Astrocyte (in vitro differentiated cells and primary cell): ENCODE measurements around the gene CHN1. TPM values are rescaled to one million over a fixed set of nuclear protein-coding genes. Genes with fewer than 3 reads are reported as not detected.

Source experiments
- DNase-seq: peaks from one replicate; pipeline ENCODE4 v3.0.0-alpha.2; 2010; ENCODE audit warnings: low read depth
- FAIRE-seq: peaks from 2 replicates; lab custom pipeline; 2011; peaks lifted over from hg19 to GRCh38; lab: Jason Lieb, UNC
- H2AFZ ChIP-seq: 2 replicates; pipeline ENCODE4 v1.6.0; 2012; ENCODE audit warnings: low read depth, low read length, inconsistent platforms
- H3K27ac ChIP-seq: 2 replicates; pipeline ENCODE4 v1.5.1; 2011; ENCODE audit warnings: low read depth, low read length, inconsistent platforms
- H3K27me3 ChIP-seq: 2 replicates; pipeline ENCODE4 v1.6.0; 2011; ENCODE audit warnings: low read length, inconsistent platforms; ENCODE audit not compliant: insufficient read depth
- H3K36me3 ChIP-seq: 2 replicates; pipeline ENCODE4 v1.5.1; 2011; ENCODE audit warnings: low read length, inconsistent platforms; ENCODE audit not compliant: insufficient read depth
- H3K4me1 ChIP-seq: 2 replicates; pipeline ENCODE4 v1.5.1; 2011; ENCODE audit warnings: low read length, inconsistent platforms; ENCODE audit not compliant: insufficient read depth
- H3K4me2 ChIP-seq: 2 replicates; pipeline ENCODE4 v1.6.0; 2012; ENCODE audit warnings: low read length, inconsistent platforms
- H3K4me3 ChIP-seq: 2 replicates; pipeline ENCODE4 v1.5.1; 2011; ENCODE audit warnings: low read depth, mild to moderate bottlenecking, low read length, inconsistent platforms; ENCODE audit not compliant: insufficient read depth
- H3K79me2 ChIP-seq: 2 replicates; pipeline ENCODE4 v1.6.0; 2012; ENCODE audit warnings: mild to moderate bottlenecking, low read length, inconsistent platforms; ENCODE audit not compliant: insufficient read depth
- H3K9ac ChIP-seq: 2 replicates; pipeline ENCODE4 v1.6.0; 2012; ENCODE audit warnings: mild to moderate bottlenecking, low read length, inconsistent platforms
- H3K9me3 ChIP-seq: 2 replicates; pipeline ENCODE4 v1.5.1; 2012; ENCODE audit warnings: low read depth, mild to moderate bottlenecking, low read length, inconsistent platforms; ENCODE audit not compliant: insufficient read depth
- H4K20me1 ChIP-seq: 2 replicates; pipeline ENCODE4 v1.6.0; 2012; ENCODE audit warnings: low read length, inconsistent platforms; ENCODE audit not compliant: insufficient read depth
- H3K27ac Mint-ChIP-seq: one replicate; pipeline ENCODE4 v1.8.0; 2021; ENCODE audit warnings: mild to moderate bottlenecking, mixed read lengths; ENCODE audit not compliant: unreplicated experiment
- H3K27me3 Mint-ChIP-seq: one replicate; pipeline ENCODE4 v1.8.0; 2021; ENCODE audit warnings: low read depth, mixed read lengths; ENCODE audit not compliant: unreplicated experiment
- H3K36me3 Mint-ChIP-seq: one replicate; pipeline ENCODE4 v1.8.0; 2021; ENCODE audit warnings: low read depth, mixed read lengths; ENCODE audit not compliant: unreplicated experiment
- H3K4me1 Mint-ChIP-seq: one replicate; pipeline ENCODE4 v1.8.0; 2021; ENCODE audit warnings: low read depth, mixed read lengths; ENCODE audit not compliant: unreplicated experiment
- H3K4me3 Mint-ChIP-seq: one replicate; pipeline ENCODE4 v1.8.0; 2021; ENCODE audit warnings: mild to moderate bottlenecking, moderate library complexity, mixed read lengths; ENCODE audit not compliant: unreplicated experiment
- H3K9me3 Mint-ChIP-seq: one replicate; pipeline ENCODE4 v1.8.0; 2021; ENCODE audit warnings: mild to moderate bottlenecking, mixed read lengths; ENCODE audit not compliant: unreplicated experiment
- CTCF ChIP-seq: IDR thresholded peaks from 2 replicates; pipeline ENCODE4 v1.5.1; 2011; ENCODE audit warnings: low read depth, mild to moderate bottlenecking, inconsistent platforms, low read length, moderate library complexity; ENCODE audit not compliant: insufficient read depth
- EZH2 ChIP-seq: IDR thresholded peaks from 2 replicates; pipeline ENCODE4 v1.6.1; 2012; ENCODE audit warnings: mild to moderate bottlenecking, low read length, inconsistent platforms; ENCODE audit not compliant: insufficient read depth
- total RNA-seq: library from RNA; stranded (reverse); gene quantifications from 2 replicates; pipeline ENCODE4 v1.2.1, GENCODE V29; 2021

The CHN1 gene
- total RNA-seq, 1 donor from 2014 or later: 23.9 TPM

- Histone ChIP-seq H3K36me3 (no peaks in the 10 kb centered on the region), H3K4me1 (peaks cover 36% of the 10 kb centered on the region), H2AFZ (no peak overlapping the region), H3K4me3 (peak overlapping the region; percentile 34), H3K79me2 (no peaks in the 10 kb centered on the region), H3K9ac (peak overlapping the region; percentile 59), H4K20me1 (no peaks in the 10 kb centered on the region), H3K27me3 (no peaks in the 10 kb centered on the region), H3K27ac (peak overlapping the region; percentile 92), H3K4me2 (peak overlapping the region; percentile 80), H3K9me3 (no peaks in the 10 kb centered on the region)
- no peak for TF ChIP-seq CTCF
- no peak for TF ChIP-seq EZH2
- Mint-ChIP-seq H3K27ac (peak overlapping the region; percentile 54), H3K9me3 (no peaks in the 10 kb centered on the region), H3K4me3 (no peak overlapping the region), H3K27me3 (no peaks in the 10 kb centered on the region), H3K4me1 (peaks cover 43% of the 10 kb centered on the region), H3K36me3 (no peaks in the 10 kb centered on the region)
- FAIRE-seq (peak; percentile 98), DNase-seq (peak; percentile 89)
Observed at GRCh38 chr2:174971868-174972781, 33.1 kb downstream of the CHN1 start.

- H4K20me1 ChIP-seq: no peaks in the 10 kb centered on the region
- H3K9ac ChIP-seq: no peak overlapping the region
- H3K4me2 ChIP-seq: peak overlapping the region; percentile 7
- Mint-ChIP-seq H3K27ac (no peak overlapping the region), H3K4me1 (peaks cover 51% of the 10 kb centered on the region), H3K4me3 (no peak overlapping the region), H3K27me3 (no peaks in the 10 kb centered on the region), H3K9me3 (no peaks in the 10 kb centered on the region), H3K36me3 (no peaks in the 10 kb centered on the region)
- no peaks in the 10 kb centered on the region for H3K9me3 ChIP-seq
- no peak overlapping the region for H3K4me3 ChIP-seq
- H3K36me3 ChIP-seq: no peaks in the 10 kb centered on the region
- H3K27ac ChIP-seq: no peak overlapping the region
- DNase-seq (peak; percentile 63), FAIRE-seq (no peak)
- no peak overlapping the region for H2AFZ ChIP-seq
- peaks cover 49% of the 10 kb centered on the region for H3K4me1 ChIP-seq
- no peak for TF ChIP-seq EZH2
- TF ChIP-seq CTCF: no peak
- H3K79me2 ChIP-seq: no peaks in the 10 kb centered on the region
- no peaks in the 10 kb centered on the region for H3K27me3 ChIP-seq
Observed at GRCh38 chr2:174970092-174970491, 35.1 kb downstream of the CHN1 start.
